Measurements from ENCODE around the gene KCTD17.

KCTD17 gene

DNA sequence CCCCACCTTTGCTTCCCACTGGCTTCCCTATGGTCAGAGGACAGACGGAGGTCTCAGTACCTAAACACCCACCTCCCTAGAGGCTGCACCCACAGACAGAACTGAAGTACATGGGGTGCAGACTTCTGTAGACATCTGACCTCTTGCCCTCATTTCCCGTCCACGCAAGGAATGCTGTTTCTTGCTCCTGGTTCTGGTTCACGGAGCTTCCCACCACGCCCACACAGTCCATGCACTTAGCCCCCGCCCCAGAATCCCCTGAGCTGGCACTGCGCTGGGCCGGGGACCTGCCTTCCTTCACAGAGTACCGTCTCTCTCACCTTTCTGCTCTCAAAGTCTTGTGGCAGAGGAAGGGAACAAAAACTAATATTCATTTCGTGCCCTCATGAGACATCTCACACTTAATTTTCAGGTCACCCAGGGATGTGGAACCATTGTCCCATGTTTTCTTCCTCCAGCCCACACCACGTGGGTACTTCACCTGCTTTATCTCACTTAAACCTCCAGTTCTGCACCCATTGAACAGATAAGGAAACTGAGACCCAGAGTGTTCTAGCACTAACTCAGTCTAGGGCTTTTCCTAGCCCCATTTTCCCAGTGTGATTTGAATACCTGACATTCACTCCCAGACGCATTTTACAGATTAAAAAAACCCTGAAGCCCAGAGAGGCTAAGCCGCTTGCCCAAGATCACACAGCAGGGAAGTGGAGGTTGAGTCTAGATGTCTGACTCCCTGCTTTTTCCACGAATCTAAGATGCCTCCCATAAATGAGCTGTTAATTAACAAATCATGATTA lies 52.3 kb downstream of the KCTD17 start:
- no peak for DNase-seq (ENCODE audit: low read depth)

DNA sequence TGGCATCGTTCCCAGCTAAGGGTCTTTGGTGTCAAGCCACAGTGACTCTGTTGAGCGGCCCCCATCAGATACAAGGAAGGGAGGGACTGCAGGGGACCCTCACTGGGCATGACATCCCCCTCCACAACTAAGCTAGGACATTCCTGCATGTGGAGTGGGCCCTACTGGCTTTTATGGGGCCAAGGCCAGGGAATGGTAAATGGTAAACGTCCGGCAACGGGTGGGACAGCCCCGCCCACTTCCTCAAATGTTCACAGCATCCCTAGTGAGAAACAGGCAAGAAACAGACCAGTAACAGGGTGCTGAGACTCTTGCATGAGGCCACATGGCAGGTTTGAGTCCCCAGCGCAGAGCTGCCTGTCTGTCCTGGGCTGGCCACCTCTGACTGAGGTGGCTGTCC lies 53.6 kb downstream of the KCTD17 start:
- no peak for DNase-seq (ENCODE audit: low read depth)

DNA sequence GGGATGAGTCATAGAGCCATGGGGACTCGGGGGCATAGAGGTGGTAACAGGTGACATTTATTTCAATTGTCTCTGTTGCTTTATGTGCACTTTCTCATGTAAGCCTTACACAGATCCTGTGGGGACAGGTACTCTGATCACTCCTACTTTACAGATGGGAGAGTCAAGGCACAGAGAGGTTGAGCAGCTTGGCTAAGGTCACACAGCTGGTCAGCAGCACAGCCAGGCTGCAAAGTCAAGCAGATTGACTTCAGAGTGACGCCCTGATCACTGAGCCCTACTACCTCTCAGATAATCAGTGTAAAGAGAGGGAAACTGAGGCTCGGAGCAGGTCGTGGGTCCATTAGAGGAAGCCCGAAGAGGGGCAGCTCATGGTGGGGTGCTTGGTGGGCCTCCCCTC lies 54.4 kb downstream of the KCTD17 start:
- DNase-seq (ENCODE audit: low read depth), result no peak

DNA sequence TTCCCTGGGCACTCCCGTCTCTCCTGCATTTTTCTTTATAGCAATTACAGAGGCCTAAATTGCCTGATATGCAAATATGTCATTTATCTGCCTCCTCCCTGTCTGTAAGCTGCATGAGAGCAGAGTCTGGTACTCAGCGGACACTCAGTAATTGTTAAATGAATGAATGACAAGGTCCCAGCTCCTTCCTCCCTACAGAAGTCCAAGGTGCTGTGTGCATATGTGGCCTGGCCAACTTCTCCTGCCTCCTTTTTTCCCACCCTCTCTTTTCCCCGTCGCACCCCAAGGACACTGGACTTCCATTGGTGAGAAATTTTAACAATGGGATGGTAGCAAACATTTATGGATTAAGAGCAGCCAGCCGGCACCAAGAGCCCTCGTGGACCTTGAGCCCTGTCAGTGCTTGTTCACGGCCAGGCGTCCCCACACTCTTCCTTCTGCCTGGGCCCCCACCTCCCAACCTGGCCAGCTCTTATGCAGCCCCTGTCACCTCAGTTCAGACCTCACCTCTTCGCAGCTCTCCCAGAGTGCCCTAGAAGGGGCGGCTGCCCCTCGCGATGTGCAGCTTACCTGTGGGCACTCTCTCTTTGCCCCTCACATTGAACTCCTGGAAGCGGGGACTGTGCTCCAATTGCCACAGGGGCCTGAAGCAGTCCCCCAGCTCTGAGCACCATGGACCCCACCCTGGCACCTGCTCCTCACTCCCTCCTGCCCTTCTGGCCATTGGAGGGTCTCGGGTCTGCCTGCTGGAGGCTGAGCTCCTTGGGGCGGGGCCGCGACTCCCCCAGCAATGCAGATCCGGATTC lies 56.5 kb downstream of the KCTD17 start:
- no peak for DNase-seq (ENCODE audit: low read depth)

DNA sequence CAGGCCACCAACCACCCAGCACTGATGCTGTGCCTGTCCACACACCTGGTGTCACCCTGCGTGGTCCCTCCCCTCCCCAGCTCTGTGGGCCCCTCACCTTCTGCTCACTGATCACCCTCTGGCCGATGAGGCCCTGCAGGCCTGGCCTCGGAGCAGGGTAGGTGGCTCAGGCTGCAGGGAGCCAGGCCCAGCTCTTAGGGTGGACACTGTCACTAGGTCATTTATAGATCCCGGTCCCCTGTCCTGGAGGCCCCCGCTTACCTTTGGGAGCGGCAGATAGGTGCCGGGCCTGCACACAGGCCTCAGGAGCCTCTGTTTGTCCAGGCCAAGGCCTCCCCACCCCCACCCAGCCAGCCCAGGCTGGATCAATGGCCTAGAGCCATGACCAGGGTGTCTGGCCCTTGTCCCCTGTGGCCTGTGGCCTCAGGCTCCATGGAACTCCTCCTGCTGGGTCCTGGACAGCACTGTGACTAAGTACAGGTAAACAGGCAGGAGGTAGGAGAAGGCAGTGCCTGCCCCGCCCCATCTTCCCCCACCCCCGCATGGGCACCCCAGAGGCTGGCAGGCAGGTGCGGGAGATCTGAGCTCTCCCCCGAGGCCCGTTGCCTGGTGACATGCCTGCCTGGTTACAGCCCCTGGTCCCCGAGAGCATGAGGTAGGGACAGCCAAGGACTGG lies 57.8 kb downstream of the KCTD17 start, which contains the start of gene TMPRSS6:
Gene TMPRSS6, minus strand, starts transcription at position 472 of the 676 bp plus-strand sequence. CDS start 6,296 bp downstream, outside the sequence.
- no peak for DNase-seq (ENCODE audit: low read depth)

DNA sequence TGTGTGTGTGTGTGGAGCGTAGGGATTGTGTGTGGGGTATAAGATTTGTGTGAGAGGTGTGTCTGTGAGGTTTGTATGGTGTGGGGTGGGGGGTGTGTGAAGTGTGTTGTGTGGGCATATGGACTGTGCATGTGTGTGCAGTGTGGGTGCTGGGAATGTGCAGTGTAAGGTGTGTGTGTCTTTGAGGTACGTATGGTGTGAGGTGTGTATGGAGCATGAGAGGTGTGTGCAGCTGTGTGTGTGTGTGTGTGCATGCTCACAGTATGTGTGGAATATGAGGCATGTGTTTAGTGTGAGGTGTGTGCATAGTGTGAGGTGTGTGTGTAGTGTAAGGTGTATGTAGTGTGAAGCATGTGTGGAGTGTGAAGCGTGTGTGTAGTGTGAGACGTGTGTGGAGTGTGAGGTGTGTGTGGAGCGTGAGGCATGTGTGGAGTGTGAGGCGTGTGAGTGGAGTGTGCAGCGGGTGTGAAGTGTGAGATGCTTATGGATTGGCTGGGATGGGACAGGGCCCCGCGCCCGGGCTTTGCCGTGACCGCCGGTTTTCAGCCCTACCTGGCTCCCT lies 59.7 kb downstream of the KCTD17 start:
- no peak for DNase-seq (ENCODE audit: low read depth)

DNA sequence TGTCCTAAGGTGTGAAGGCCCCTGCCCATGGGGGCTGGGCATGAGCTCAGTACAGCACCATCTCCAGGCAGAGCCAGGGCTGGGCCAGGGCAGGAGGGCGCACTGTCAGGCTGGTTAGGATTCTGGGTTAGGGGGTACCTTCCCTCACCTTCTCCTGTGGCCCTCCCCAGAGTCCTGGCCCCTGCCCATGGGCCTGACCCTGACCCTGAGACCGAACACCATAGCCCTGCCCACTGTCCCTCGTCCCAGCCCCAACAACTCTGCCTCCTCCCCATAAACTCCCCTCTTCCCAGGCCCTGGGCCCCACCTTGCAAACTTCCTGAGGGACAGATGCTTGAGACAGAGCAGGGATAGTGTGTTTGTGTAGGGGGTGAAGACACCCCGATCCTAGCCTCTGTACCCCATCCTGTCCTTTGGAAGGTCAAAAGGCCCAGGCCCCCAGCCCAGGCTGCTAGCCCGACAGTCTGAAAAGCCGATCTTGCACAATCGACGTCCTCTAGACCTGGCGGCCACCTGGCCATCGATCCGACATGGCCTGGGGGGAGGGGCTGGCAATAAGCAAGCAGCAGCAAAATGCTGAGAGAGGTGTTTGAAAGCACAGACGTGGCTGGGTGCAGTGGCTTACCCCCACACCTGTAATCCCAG lies 60.7 kb downstream of the KCTD17 start:
- no peak for DNase-seq (ENCODE audit: low read depth)

Measured in HS-27A (cell line).